Measurements from ENCODE around the gene CACNA1I.

CACNA1I gene

GRCh38 chr22:39623603-39624500 is 53.3 kb downstream of the CACNA1I start:
- DNase-seq (ENCODE audit: low read depth in 2 of 2) = no peak

- no peak for DNase-seq (ENCODE audit: low read depth in 2 of 2)
Observed at GRCh38 chr22:39624501-39624821, 53.9 kb downstream of the CACNA1I start.

GRCh38 chr22:39625569-39626537 is 55.3 kb downstream of the CACNA1I start:
- no peak for DNase-seq (ENCODE audit: low read depth in 2 of 2)

- no peak for DNase-seq (ENCODE audit: low read depth in 2 of 2)
Observed at GRCh38 chr22:39627208-39627607, 56.7 kb downstream of the CACNA1I start.

GRCh38 chr22:39627865-39628562 is 57.5 kb downstream of the CACNA1I start:
- DNase-seq (ENCODE audit: low read depth in 2 of 2) = no peak

- no peak for DNase-seq (ENCODE audit: low read depth in 2 of 2)
Observed at GRCh38 chr22:39628563-39629080, 58.1 kb downstream of the CACNA1I start.

GRCh38 chr22:39629851-39630250 is 59.3 kb downstream of the CACNA1I start:
- no peak for DNase-seq (ENCODE audit: low read depth in 2 of 2)

GRCh38 chr22:39630721-39631120 is 60.2 kb downstream of the CACNA1I start:
- no peak for DNase-seq (ENCODE audit: low read depth in 2 of 2)

- no peak for DNase-seq (ENCODE audit: low read depth in 2 of 2)
Observed at GRCh38 chr22:39631381-39632286, 61.1 kb downstream of the CACNA1I start.

GRCh38 chr22:39634530-39635405 is 64.2 kb downstream of the CACNA1I start:
- no peak for DNase-seq (ENCODE audit: low read depth in 2 of 2)

GRCh38 chr22:39635719-39636118 is 65.2 kb downstream of the CACNA1I start:
- no peak for DNase-seq (ENCODE audit: low read depth in 2 of 2)

GRCh38 chr22:39638958-39639357 is 68.4 kb downstream of the CACNA1I start:
- DNase-seq (ENCODE audit: low read depth in 2 of 2) = no peak

GRCh38 chr22:39641660-39642310 is 71.2 kb downstream of the CACNA1I start:
- DNase-seq (ENCODE audit: low read depth in 2 of 2) = no peak

- no peak for DNase-seq (ENCODE audit: low read depth in 2 of 2)
Observed at GRCh38 chr22:39643311-39644083, 72.9 kb downstream of the CACNA1I start.

GRCh38 chr22:39645532-39645931 is 75.0 kb downstream of the CACNA1I start:
- no peak for DNase-seq (ENCODE audit: low read depth in 2 of 2)

GRCh38 chr22:39646398-39647063 is 76.0 kb downstream of the CACNA1I start:
- no peak for DNase-seq (ENCODE audit: low read depth in 2 of 2)

- DNase-seq (ENCODE audit: low read depth in 2 of 2) = no peak
Observed at GRCh38 chr22:39647836-39648629, 77.5 kb downstream of the CACNA1I start.
